HG03097 (cell line): Measurements from ENCODE around the gene CTIF.

Experiments
- ATAC-seq: cut with Tn5 transposase; IDR thresholded peaks from one replicate; pipeline ENCODE4 v1.9.1; 2021; ENCODE audit not compliant: unreplicated experiment, low FRiP score

CTIF gene

GRCh38 chr18:48741866-48742265 lies 203.0 kb downstream of the CTIF start:
- ATAC-seq, result no peak

GRCh38 chr18:48742304-48742703 lies 203.5 kb downstream of the CTIF start:
- no peak for ATAC-seq

GRCh38 chr18:48742706-48743475 lies 204.1 kb downstream of the CTIF start:
- no peak for ATAC-seq

- no peak for ATAC-seq
Measured at GRCh38 chr18:48743886-48744285, 205.1 kb downstream of the CTIF start.

GRCh38 chr18:48745293-48745692 lies 206.5 kb downstream of the CTIF start:
- ATAC-seq, result no peak

- no peak for ATAC-seq
Measured at GRCh38 chr18:48749768-48750167, 210.9 kb downstream of the CTIF start.

- no peak for ATAC-seq
Measured at GRCh38 chr18:48750485-48751175, 211.8 kb downstream of the CTIF start.

- ATAC-seq, result no peak
Measured at GRCh38 chr18:48751727-48752468, 213.1 kb downstream of the CTIF start.

GRCh38 chr18:48752478-48752877 lies 213.6 kb downstream of the CTIF start:
- no peak for ATAC-seq

GRCh38 chr18:48752928-48753327 lies 214.1 kb downstream of the CTIF start:
- no peak for ATAC-seq

- ATAC-seq, result no peak
Measured at GRCh38 chr18:48753691-48754090, 214.9 kb downstream of the CTIF start.

GRCh38 chr18:48754559-48754958 lies 215.7 kb downstream of the CTIF start:
- no peak for ATAC-seq

GRCh38 chr18:48754993-48755473 lies 216.2 kb downstream of the CTIF start:
- no peak for ATAC-seq

- ATAC-seq, result no peak
Measured at GRCh38 chr18:48756511-48757226, 217.8 kb downstream of the CTIF start.

- ATAC-seq, result no peak
Measured at GRCh38 chr18:48757367-48757766, 218.5 kb downstream of the CTIF start.

GRCh38 chr18:48757906-48758305 lies 219.1 kb downstream of the CTIF start:
- ATAC-seq, result no peak

GRCh38 chr18:48761582-48761981 lies 222.8 kb downstream of the CTIF start:
- no peak for ATAC-seq

GRCh38 chr18:48762022-48762421 lies 223.2 kb downstream of the CTIF start:
- no peak for ATAC-seq

GRCh38 chr18:48762836-48763718 lies 224.2 kb downstream of the CTIF start:
- ATAC-seq, result no peak

- no peak for ATAC-seq
Measured at GRCh38 chr18:48763719-48764100, 224.9 kb downstream of the CTIF start.
